K562 (cell line): ENCODE results near the gene UMAD1. TPM values are rescaled to one million over a fixed set of nuclear protein-coding genes. Genes with fewer than 3 reads are reported as not detected.

Experiments
- ATAC-seq: fragments of 200-7000 bp; cut with Tn5 transposase; 3 replicates; pipeline ENCODE4 v1.9.1; 2020; ENCODE audit warnings: moderate library complexity
- BruUV-seq: library from RNA; stranded (reverse); fragments of 400-500 nt; replicated peaks from 2 replicates; lab custom pipeline; 2021; lab: Mats Ljungman, UMichigan
- CTCF ChIA-PET: fragments of 300-600 bp; formaldehyde crosslinking; extraction: SDS; loops from one replicate; lab custom pipeline; 2021; ENCODE audit warnings: low intra/inter-chr PET ratio; lab: Yijun Ruan, JAX
- POLR2A ChIA-PET: fragments of 300-600, 350-650 bp; sonication (Branson Sonifier 250); formaldehyde crosslinking; extraction: SDS; loops from one replicate; lab custom pipeline; 2021; ENCODE audit warnings: antibody characterized with exemption, inconsistent platforms; lab: Yijun Ruan, JAX
- DNase-seq, 4 experiments: peaks; one replicate each; pipeline versions ENCODE4 v3.0.0 to v3.0.0-alpha.2; 2011 to 2018; ENCODE audit warnings: low spot score in 3 of 4, mixed read lengths in 3 of 4; ENCODE audit errors: extremely low read depth in 1 of 4
- FAIRE-seq: peaks from 2 replicates; lab custom pipeline; 2011; peaks lifted over from hg19 to GRCh38; lab: Jason Lieb, UNC
- H2AFZ ChIP-seq: 2 replicates; pipeline ENCODE4 v1.6.0; 2011; ENCODE audit warnings: low read depth, low read length, control low read depth, inconsistent platforms
- H3K27ac ChIP-seq: fragments of 200-600 bp; 3 replicates; pipeline ENCODE4 v1.8.0; 2011; ENCODE audit warnings: low read depth, mild to moderate bottlenecking, control low read depth, inconsistent platforms, low read length, moderate library complexity, mixed read lengths; ENCODE audit errors: extremely low read depth
- H3K27me3 ChIP-seq, 2 experiments: fragments of 300-600 bp in 1 of 2; 2 replicates in 1 of 2; 3 replicates in 1 of 2; pipeline versions ENCODE4 v1.6.0 to v1.8.0; 2011; ENCODE audit warnings: inconsistent platforms in 2 of 2, low read length in 2 of 2, mild to moderate bottlenecking in 1 of 2, mixed read lengths in 1 of 2, moderate library complexity in 1 of 2; ENCODE audit not compliant: control insufficient read depth in 2 of 2, insufficient read depth in 2 of 2
- H3K36me3 ChIP-seq: fragments of 300-600 bp; 3 replicates; pipeline ENCODE4 v1.8.0; 2011; ENCODE audit warnings: mild to moderate bottlenecking, low read length, inconsistent platforms; ENCODE audit not compliant: control insufficient read depth, insufficient read depth
- H3K4me1 ChIP-seq, 2 experiments: fragments of 200-600 bp in 1 of 2; replicated peaks in 1 of 2; 2 replicates in 1 of 2; 3 replicates in 1 of 2; pipeline versions ENCODE4 v1.5.1 to v1.8.0; 2011; ENCODE audit warnings: inconsistent platforms in 2 of 2, low read length in 2 of 2, mild to moderate bottlenecking in 1 of 2, mixed read lengths in 1 of 2, moderate library complexity in 1 of 2; ENCODE audit not compliant: control insufficient read depth in 2 of 2, insufficient read depth in 2 of 2
- H3K4me2 ChIP-seq: 2 replicates; pipeline ENCODE4 v1.6.1; 2011; ENCODE audit warnings: low read length, control low read depth, inconsistent platforms, mixed read lengths; ENCODE audit not compliant: insufficient read depth
- H3K4me3 ChIP-seq: fragments of 200-600 bp; sonication (generic), shearing (Covaris generic); 2 replicates; pipeline ENCODE4 v1.5.1; 2016; ENCODE audit warnings: control low read depth, inconsistent platforms
- H3K79me2 ChIP-seq: fragments of 200-600 bp; 3 replicates; pipeline ENCODE4 v1.8.0; 2011; ENCODE audit warnings: low read length, inconsistent platforms; ENCODE audit not compliant: control insufficient read depth, insufficient read depth
- H3K9ac ChIP-seq, 2 experiments: 2 replicates each; pipeline versions ENCODE4 v1.6.0 to v1.6.1; 2011; ENCODE audit warnings: low read depth in 2 of 2, low read length in 2 of 2, control low read depth in 1 of 2, inconsistent platforms in 1 of 2, mild to moderate bottlenecking in 1 of 2, mixed read lengths in 1 of 2; ENCODE audit not compliant: insufficient read depth in 1 of 2
- H3K9me1 ChIP-seq: one replicate; pipeline ENCODE4 v1.6.0; 2011; ENCODE audit warnings: inconsistent platforms, mild to moderate bottlenecking, low read length, moderate library complexity; ENCODE audit not compliant: control insufficient read depth, insufficient read depth
- H3K9me3 ChIP-seq: replicated peaks from 2 replicates; pipeline ENCODE4 v1.5.1; 2011; ENCODE audit warnings: low read depth, low read length, inconsistent platforms; ENCODE audit not compliant: control insufficient read depth, insufficient read depth
- H4K20me1 ChIP-seq: replicated peaks from 2 replicates; pipeline ENCODE4 v1.6.1; 2011; ENCODE audit warnings: low read length, inconsistent platforms, mixed read lengths; ENCODE audit not compliant: control insufficient read depth, insufficient read depth
- HNRNPH1 ChIP-seq: fragments of 200-400 bp; formaldehyde crosslinking; optimal IDR thresholded peaks from 2 replicates; pipeline ENCODE3; 2017; ENCODE audit warnings: low read depth, mild to moderate bottlenecking, low read length, moderate library complexity
- KAT7 ChIP-seq: sonication (generic); formaldehyde crosslinking; IDR thresholded peaks from 2 replicates; pipeline ENCODE4 v1.8.0; 2022; ENCODE audit warnings: missing genetic modification reagents, mild to moderate bottlenecking, borderline replicate concordance
- TAF15 ChIP-seq: fragments of 200-400 bp; formaldehyde crosslinking; IDR thresholded peaks from 2 replicates; pipeline ENCODE4 v1.6.1; 2017; ENCODE audit warnings: mild to moderate bottlenecking, low read depth, low read length, moderate library complexity
- ZEB2 ChIP-seq: fragments of 450-650 bp; IDR thresholded peaks from 2 replicates; pipeline ENCODE4 v1.6.1; 2016
- ZNF12 ChIP-seq: sonication (generic); formaldehyde crosslinking; IDR thresholded peaks from 2 replicates; pipeline ENCODE4 v1.4.0; 2020; ENCODE audit warnings: mild to moderate bottlenecking, missing genetic modification reagents
- ZNF764 ChIP-seq: fragments of 250-450 bp; sonication (Bioruptor Pico); IDR thresholded peaks from 2 replicates; pipeline ENCODE4 v1.4.0; 2020; ENCODE audit warnings: low read depth, mild to moderate bottlenecking, moderate library complexity
- WGBS: fragments of 100-300 bp; shearing (Covaris generic); methylation state at CpG from one replicate; pipeline ENCODE4 v1.1.6; 2016; ENCODE audit warnings: low coverage, mixed read lengths; ENCODE audit not compliant: insufficient coverage; ENCODE audit errors: missing lambda C conversion rate; 5-methylcytosine and 5-hydroxymethylcytosine counted together
- in situ Hi-C: fragments of 300-500 bp; cut with MboI; formaldehyde crosslinking; loops from 4 replicates; pipeline ENCODE4 v1.15.0; 2018; ENCODE audit warnings: inconsistent platforms, mixed read lengths
- intact Hi-C: fragments of 100-400 bp; cut with micrococcal nuclease; formaldehyde crosslinking; loops from 2 replicates; pipeline ENCODE4 v1.14.2; 2022
- polyA plus RNA-seq, 8 experiments: library from polyadenylated mRNA; depleted of rRNA in 4 of 8; stranded (reverse) in 5 of 8; unstranded in 3 of 8; fragments of >200 nt; fragmentation: Nextera tagmentation in 2 of 8; fragmentation: Illumina TruSeq in 1 of 8; extraction: Ambion mirVana in 2 of 8; extraction: Trizol in 1 of 8; gene quantifications; 2 replicates each; pipeline versions ENCODE4 v1.2.1 to v1.2.3, GENCODE V29; 2011 to 2014; ENCODE audit warnings: inconsistent platforms in 1 of 8, missing spikeins in 1 of 8
- total RNA-seq, 7 experiments: library from RNA; depleted of rRNA in 6 of 7; stranded (reverse); fragments of >200 nt in 6 of 7; fragmentation: Illumina TruSeq in 2 of 7; extraction: Trizol in 2 of 7; gene quantifications; 2 replicates each; pipeline versions ENCODE4 v1.2.1 to v1.2.3, GENCODE V29; 2011 to 2021; ENCODE audit warnings: low replicate concordance in 1 of 7
- TF ChIP-seq, protein P1 (sequence below), 2 experiments: fragments of 450-650 bp in 1 of 2; sonication (generic) in 1 of 2; formaldehyde crosslinking in 1 of 2; IDR thresholded peaks; 2 replicates each; pipeline versions ENCODE4 v1.7.1 to v1.9.0; 2016 to 2022; ENCODE audit warnings: inconsistent platforms in 1 of 2, mild to moderate bottlenecking in 1 of 2, missing genetic modification reagents in 1 of 2

UMAD1 gene
- total and polyA plus RNA-seq, 9 of the 15 experiments (the other 6 are each of a cell fraction or from before 2014, with no cell fraction given): 9.0 to 26.7 (median 13.3) TPM

DNA sequence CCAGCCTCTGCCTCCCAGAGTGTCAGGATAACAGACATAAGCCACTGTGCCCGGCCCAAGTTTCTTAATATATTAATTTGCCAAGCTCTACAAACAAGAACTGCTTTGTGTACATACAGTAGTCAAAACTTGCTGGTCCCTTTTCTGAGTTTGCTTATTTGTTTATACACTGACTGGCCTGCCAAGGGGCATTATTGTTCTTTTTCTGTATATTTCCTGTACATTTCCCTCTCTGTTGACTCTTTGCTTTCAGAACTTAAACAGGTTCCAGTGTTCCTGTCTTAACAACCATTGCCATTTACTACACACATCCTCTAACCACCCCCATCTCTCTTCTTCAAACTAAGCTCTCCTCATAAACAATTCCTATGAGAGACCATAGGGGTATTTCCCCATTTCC is 139.3 kb downstream of the UMAD1 start:
- WGBS: 42% methylated on average over 1 of the region's 1 CpG
- ATAC-seq (no peak), FAIRE-seq (no peak), DNase-seq (no peak)
- in situ Hi-C loops: no loop called here
- Histone ChIP-seq H3K9ac (no peak overlapping the region), H3K27me3 (no peaks in the 10 kb centered on the region), H3K4me3 (no peak overlapping the region), H2AFZ (no peak overlapping the region), H4K20me1 (no peaks in the 10 kb centered on the region), H3K27ac (no peak overlapping the region), H3K9me1 (no peaks in the 10 kb centered on the region), H3K4me2 (no peak overlapping the region), H3K79me2 (no peaks in the 10 kb centered on the region), H3K9me3 (no peaks in the 10 kb centered on the region), H3K36me3 (no peaks in the 10 kb centered on the region)
- ChIA-PET CTCF (no interaction called here), POLR2A (interaction anchor here (0.8 kb wide), 1 partner anchor 8 kb away, joined by 3 read pairs; no protein-coding TSS in a partner anchor)
- no TSS peak for BruUV-seq
- intact Hi-C loops: no loop called here
- TF ChIP-seq TAF15 (no peak), HNRNPH1 (no peak), ZNF12 (no peak), ZNF764 (CRISPR knock-in tag) (no peak), KAT7 (no peak), ZEB2 (no peak)
- TF ChIP-seq, protein P1, sequence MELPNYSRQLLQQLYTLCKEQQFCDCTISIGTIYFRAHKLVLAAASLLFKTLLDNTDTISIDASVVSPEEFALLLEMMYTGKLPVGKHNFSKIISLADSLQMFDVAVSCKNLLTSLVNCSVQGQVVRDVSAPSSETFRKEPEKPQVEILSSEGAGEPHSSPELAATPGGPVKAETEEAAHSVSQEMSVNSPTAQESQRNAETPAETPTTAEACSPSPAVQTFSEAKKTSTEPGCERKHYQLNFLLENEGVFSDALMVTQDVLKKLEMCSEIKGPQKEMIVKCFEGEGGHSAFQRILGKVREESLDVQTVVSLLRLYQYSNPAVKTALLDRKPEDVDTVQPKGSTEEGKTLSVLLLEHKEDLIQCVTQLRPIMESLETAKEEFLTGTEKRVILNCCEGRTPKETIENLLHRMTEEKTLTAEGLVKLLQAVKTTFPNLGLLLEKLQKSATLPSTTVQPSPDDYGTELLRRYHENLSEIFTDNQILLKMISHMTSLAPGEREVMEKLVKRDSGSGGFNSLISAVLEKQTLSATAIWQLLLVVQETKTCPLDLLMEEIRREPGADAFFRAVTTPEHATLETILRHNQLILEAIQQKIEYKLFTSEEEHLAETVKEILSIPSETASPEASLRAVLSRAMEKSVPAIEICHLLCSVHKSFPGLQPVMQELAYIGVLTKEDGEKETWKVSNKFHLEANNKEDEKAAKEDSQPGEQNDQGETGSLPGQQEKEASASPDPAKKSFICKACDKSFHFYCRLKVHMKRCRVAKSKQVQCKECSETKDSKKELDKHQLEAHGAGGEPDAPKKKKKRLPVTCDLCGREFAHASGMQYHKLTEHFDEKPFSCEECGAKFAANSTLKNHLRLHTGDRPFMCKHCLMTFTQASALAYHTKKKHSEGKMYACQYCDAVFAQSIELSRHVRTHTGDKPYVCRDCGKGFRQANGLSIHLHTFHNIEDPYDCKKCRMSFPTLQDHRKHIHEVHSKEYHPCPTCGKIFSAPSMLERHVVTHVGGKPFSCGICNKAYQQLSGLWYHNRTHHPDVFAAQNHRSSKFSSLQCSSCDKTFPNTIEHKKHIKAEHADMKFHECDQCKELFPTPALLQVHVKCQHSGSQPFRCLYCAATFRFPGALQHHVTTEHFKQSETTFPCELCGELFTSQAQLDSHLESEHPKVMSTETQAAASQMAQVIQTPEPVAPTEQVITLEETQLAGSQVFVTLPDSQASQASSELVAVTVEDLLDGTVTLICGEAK (IDR thresholded peaks at IDR 0.05): no peak
- TF ChIP-seq, protein P1 (CRISPR knock-in tag; IDR thresholded peaks at IDR 0.05): no peak
- TF ChIP-seq, all 486 proteins: peak for 0
- no peaks in the 10 kb centered on the region for H3K4me1 ChIP-seq
